ENCODE data around the gene EXOSC1. TPM values are rescaled to one million over a fixed set of nuclear protein-coding genes. Genes with fewer than 3 reads are reported as not detected.
A peak's percentile ranks its signal among the peaks of the same experiment; 100 is the strongest.

Gene EXOSC1
- total RNA-seq, 2 experiments from 2014 or later = 28.8 to 29.7 TPM

DNA sequence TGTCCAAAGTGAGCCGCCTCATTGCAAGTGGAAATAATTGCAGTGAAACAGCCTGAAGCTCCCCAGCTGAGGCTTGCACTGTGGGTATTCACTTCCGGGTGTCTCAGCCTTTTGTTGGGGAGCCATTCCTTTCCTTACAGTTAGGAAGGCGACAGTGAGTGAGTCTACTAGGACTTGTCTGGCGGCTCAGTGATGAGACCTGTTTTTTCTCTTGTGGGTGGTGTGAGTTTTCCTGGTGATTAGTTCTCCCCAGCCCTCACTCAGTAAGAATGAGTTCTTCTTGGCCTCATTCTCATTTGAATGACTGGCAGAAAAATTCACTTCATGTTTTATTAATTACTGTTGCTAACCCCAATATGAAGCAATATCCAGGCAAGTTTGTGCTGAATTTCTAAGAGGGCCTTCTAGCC, 17.2 kb downstream of the EXOSC1 start:
- CTCF ChIA-PET = no interaction called here
- DNase-seq = peak in 5 of 14 experiments; percentile 29 to 63 (median 51)
- Histone ChIP-seq H3K4me1 (ENCODE audit: insufficient read depth, low read length) (peaks cover 36% of the 10 kb centered on the region), H3K36me3 (ENCODE audit: insufficient read depth, low read length) (peaks cover 31% of the 10 kb centered on the region), H3K4me3 (ENCODE audit: low read length) (peak overlapping the region; percentile 78), H3K27me3 (ENCODE audit: control insufficient read depth in 1 of 2, insufficient read depth in 2 of 2, low read length in 2 of 2) (no peaks in the 10 kb centered on the region), H3K27ac (ENCODE audit: low read depth in 1 of 2, low read length in 2 of 2) (peak overlapping the region; percentile 19 to 47), H3K9me3 (ENCODE audit: control insufficient read depth in 1 of 2, insufficient read depth in 1 of 2, low read length in 2 of 2) (no peaks in the 10 kb centered on the region)
- intact Hi-C loops (cut with DNase I, micrococcal nuclease) = loop anchor here in 1 of 2 experiments (10.0 kb wide), 1 partner anchor 706 kb away; the partner anchor contains the start of gene R3HCC1L
- no peaks in the 10 kb centered on the region for H3K9me3 Mint-ChIP-seq
- peaks cover 42% of the 10 kb centered on the region for H3K4me1 Mint-ChIP-seq (ENCODE audit: low read depth)
- H3K36me3 Mint-ChIP-seq (ENCODE audit: low read depth) = peaks cover 57% of the 10 kb centered on the region
- peak overlapping the region; percentile 81 for H3K4me3 Mint-ChIP-seq
- no peak for TF ChIP-seq CTCF (IDR thresholded peaks at IDR 0.05)
- peak overlapping the region; percentile 89 for H3K27ac Mint-ChIP-seq
- POLR2A ChIA-PET = no interaction called here
- no peak for ATAC-seq (ENCODE audit: poor library complexity)
- no peaks in the 10 kb centered on the region for H3K27me3 Mint-ChIP-seq

DNA sequence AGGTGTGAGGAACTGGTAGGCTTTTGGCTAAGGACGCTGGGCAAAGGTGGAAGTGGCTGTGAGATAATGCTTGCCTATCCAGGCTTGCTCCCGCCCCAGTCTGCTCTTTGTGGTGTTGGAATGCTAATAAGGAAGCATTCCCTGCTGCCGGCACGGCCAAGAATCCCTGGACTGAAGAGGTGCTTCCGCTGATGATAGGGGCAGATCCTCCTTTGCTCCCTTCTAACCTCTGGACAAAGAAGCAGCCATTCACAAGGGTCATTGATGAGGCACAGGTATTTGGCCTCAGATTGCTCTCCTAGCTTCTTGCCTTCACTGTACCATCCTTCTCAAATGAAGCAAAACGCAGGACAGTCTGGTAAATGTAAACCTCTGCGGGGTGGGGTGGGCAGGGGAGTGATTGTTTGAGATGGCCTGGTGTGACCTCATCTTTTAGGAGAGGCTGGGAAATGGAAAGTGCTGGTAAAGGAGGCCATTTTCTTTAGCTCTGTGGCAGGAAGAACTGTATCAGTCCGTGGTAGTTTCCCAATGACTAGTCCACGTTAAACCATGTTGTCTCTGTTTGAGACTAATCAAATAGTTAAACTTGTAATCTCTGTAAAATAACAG, 18.1 kb downstream of the EXOSC1 start:
- POLR2A ChIA-PET = interaction anchor here (0.7 to 1.0 kb wide), 3 partner anchors 9 to 27 kb away, joined by 3 to 4 read pairs (median 3); partner anchors contain the start of gene RRP12

More for the DNA sequence above, 18.1 kb downstream of the EXOSC1 start:
- DNase-seq = peak in 3 of 14 experiments; percentile 50 to 60 (median 53)
- Histone ChIP-seq H3K36me3 (ENCODE audit: insufficient read depth, low read length) (peaks cover 27% of the 10 kb centered on the region), H3K9me3 (ENCODE audit: control insufficient read depth in 1 of 2, insufficient read depth in 1 of 2, low read length in 2 of 2) (no peaks in the 10 kb centered on the region), H3K27ac (ENCODE audit: low read depth in 1 of 2, low read length in 2 of 2) (peak overlapping the region; percentile 24 to 73), H3K4me1 (ENCODE audit: insufficient read depth, low read length) (peaks cover 43% of the 10 kb centered on the region), H3K27me3 (ENCODE audit: control insufficient read depth in 1 of 2, insufficient read depth in 2 of 2, low read length in 2 of 2) (no peaks in the 10 kb centered on the region), H3K4me3 (ENCODE audit: low read length) (peak overlapping the region; percentile 78)
- Mint-ChIP-seq H3K36me3 (ENCODE audit: low read depth) (peaks cover 52% of the 10 kb centered on the region), H3K27me3 (no peaks in the 10 kb centered on the region), H3K27ac (peak overlapping the region; percentile 89), H3K9me3 (no peaks in the 10 kb centered on the region), H3K4me1 (ENCODE audit: low read depth) (peaks cover 46% of the 10 kb centered on the region), H3K4me3 (peak overlapping the region; percentile 95)
- no peak for ATAC-seq (ENCODE audit: poor library complexity)
- TF ChIP-seq CTCF (IDR thresholded peaks at IDR 0.05) = no peak
- intact Hi-C loops (cut with DNase I, micrococcal nuclease) = loop anchor here (1.0 to 10.0 kb wide), 4 partner anchors 19 to 707 kb away; partner anchors contain the start of genes EXOSC1 (in 2 of the 2), ZDHHC16 (in 2 of the 2) and R3HCC1L (in 1 of the 2)
- CTCF ChIA-PET = interaction anchor here (0.5 to 1.8 kb wide), 3 partner anchors 9 to 21 kb away, joined by 4 to 5 read pairs (median 4); no protein-coding TSS in a partner anchor

Data from CD4-positive, alpha-beta T cell (primary cell).